ENCODE results near the gene SLC1A5.
"Not testable (repeated sequence)": the region's sequence is repeated elsewhere in the genome, so short reads cannot be mapped to it uniquely, and the experiment has no call there.

DNA sequence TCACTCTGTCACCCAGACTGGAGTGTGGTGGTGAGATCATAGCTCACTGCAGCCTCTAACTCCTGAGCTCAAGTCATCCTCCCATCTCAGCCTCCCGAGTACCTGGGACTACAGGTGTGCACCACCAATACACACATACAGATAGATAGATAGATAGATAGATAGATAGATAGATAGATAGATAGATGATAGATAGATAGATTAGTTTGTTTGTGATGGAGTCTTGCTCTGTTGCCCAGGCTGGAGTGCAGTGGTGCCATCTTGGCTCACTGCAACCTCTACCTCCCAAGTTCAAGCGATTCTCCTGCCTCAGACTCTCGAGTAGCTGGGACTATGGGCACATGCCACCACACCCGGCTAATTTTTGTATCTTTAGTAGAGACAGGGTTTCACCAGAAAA is 16.0 kb upstream of the SLC1A5 start:
- TF ChIP-seq, protein P1, sequence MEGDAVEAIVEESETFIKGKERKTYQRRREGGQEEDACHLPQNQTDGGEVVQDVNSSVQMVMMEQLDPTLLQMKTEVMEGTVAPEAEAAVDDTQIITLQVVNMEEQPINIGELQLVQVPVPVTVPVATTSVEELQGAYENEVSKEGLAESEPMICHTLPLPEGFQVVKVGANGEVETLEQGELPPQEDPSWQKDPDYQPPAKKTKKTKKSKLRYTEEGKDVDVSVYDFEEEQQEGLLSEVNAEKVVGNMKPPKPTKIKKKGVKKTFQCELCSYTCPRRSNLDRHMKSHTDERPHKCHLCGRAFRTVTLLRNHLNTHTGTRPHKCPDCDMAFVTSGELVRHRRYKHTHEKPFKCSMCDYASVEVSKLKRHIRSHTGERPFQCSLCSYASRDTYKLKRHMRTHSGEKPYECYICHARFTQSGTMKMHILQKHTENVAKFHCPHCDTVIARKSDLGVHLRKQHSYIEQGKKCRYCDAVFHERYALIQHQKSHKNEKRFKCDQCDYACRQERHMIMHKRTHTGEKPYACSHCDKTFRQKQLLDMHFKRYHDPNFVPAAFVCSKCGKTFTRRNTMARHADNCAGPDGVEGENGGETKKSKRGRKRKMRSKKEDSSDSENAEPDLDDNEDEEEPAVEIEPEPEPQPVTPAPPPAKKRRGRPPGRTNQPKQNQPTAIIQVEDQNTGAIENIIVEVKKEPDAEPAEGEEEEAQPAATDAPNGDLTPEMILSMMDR (IDR thresholded peaks at IDR 0.05), result not testable (repeated sequence)
- TF ChIP-seq POLR2A (IDR thresholded peaks at IDR 0.05), result not testable (repeated sequence)
